Activated CD8-positive, alpha-beta memory T cell treated with anti-CD3 and anti-CD28 coated beads for 24 hours (primary cell): ENCODE results near the gene SLC6A3.

ENCODE experiments used
- DNase-seq: peaks from one replicate; pipeline ENCODE4 v3.0.0-alpha.2; 2020

Gene SLC6A3

GRCh38 chr5:1419476-1420210 is 25.6 kb downstream of the SLC6A3 start:
- no peak for DNase-seq

GRCh38 chr5:1418921-1419280 is 26.3 kb downstream of the SLC6A3 start:
- no peak for DNase-seq

- no peak for DNase-seq
These were observed 26.9 kb downstream of the SLC6A3 start for GRCh38 chr5:1418238-1418920.

- no peak for DNase-seq
These were observed 27.5 kb downstream of the SLC6A3 start for GRCh38 chr5:1417586-1418225.

GRCh38 chr5:1416856-1417469 is 28.3 kb downstream of the SLC6A3 start:
- DNase-seq: no peak

DNA sequence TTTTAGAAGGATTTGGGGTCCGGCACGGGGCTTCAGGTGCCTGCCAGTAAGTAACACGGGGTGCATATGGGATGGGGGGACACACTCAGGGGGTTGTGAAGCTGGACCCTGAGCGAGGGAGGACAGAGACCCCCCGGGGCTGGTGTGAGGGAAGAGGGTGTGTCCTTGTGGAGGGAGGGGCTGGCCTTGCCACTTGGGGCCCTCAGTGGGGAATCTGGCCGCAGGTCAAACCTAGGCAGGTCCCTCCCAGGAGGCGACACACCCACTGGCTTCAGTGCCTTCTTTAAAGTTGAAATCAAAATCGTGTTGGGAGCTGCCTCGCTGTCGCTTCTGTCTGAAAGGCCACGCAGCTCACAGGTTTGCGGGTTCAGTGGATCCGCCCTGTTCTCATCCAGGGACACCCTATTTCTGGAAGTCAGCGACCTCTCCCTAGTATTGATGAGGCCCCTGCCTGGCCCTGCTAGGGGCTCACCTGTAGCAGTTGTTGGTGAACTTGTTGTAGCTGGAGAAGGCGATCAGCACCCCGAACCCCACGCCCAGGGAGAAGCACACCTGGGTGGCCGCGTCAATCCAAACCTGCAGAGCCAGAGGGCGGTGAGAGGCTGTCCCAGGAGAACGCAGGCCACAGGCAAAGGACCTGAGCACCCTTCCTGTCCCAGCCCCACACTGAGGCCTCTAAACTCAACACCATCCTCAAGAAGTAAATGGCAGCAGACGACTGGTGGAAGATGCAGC is 29.4 kb downstream of the SLC6A3 start:
- no peak for DNase-seq

GRCh38 chr5:1415059-1415425 is 30.2 kb downstream of the SLC6A3 start:
- no peak for DNase-seq

DNA sequence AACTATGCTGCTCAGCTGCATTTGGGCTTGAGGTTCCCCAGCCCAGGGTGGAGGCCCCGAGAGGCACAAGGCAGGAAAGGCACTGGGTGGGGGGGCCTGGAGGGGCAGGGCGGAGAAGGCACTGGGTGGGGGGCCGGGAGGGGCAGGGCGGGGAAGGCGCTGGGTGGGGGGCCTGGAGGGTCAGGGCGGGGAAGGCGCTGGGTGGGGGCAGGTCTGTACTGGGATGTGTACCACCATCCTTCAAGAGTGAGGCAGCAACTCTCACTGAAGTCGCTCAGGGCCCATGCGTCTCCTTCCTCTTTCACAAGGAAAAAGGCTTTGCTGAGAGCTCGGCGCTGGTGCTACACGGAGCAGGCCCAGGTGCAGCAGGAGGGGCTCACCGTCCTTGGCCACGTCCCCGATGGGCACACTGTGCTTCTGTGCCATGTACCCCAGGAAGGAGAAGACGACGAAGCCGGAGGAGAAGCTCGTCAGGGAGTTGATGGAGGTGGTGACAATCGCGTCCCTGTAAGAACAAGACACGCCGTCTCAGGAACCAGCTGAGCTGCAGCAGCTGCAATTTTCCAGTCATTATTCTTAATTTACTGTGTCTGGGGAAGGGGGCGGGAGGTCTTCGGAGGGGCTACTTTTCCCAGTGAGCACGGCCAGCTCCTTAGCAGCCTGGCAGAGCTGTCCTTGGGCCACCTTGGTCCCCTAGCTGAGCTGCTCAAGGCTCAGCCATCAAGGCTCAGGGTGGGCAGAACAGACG is 30.8 kb downstream of the SLC6A3 start:
- no peak for DNase-seq

DNA sequence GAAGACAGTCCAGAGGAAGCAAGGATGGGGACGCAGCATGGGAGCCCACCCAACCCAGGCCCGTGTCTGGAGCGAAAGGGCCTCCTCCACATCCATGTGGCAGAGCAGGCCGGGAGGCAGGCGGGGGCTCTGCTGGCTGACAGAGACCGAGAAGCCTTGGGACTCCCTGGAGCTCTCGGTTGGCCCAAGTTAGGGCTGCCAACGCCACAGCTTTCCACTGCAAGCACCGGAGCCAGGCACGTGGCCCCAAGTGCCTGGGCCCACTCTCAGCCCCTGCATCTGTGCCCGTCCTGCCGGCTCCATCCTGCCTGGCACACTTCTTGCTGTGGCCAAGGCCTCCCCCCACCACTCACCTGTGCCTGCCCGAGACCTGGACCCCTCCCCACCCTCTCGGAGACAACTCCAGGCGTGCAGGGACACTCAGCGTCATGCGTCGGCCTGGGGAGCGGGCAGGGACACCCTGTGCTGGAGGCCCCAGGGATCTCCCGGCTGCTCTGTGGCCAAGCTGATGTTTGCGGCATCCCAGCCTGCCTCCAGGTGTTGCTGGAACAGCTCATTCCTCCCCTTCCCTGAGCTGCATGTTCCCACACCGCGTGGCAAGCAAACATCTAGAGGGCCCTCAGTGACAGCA is 31.5 kb downstream of the SLC6A3 start:
- no peak for DNase-seq

DNA sequence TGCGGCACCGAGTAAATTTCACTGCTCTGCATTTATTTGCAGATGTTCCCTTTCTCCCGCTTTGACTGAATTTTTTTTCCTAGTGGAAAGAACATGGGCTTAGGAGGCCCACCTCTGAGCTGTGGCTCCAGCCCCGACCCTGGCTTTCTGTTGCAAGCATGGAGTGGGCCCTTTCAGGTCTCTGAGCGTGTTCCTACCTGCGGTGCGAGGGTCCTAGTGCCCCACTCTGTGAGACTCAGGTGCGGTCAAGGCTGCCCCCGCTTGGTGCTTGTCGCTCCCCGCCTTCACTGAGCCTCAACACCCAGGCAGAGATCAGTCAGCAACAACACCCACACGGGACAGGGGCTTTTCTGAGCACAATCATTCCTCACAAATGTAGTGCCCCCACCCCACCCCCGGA is 32.0 kb downstream of the SLC6A3 start:
- DNase-seq: no peak

GRCh38 chr5:1412621-1413020 is 32.6 kb downstream of the SLC6A3 start:
- no peak for DNase-seq

GRCh38 chr5:1412163-1412562 is 33.1 kb downstream of the SLC6A3 start:
- no peak for DNase-seq

- DNase-seq: no peak
These were observed 34.1 kb downstream of the SLC6A3 start for GRCh38 chr5:1411099-1411498.

- DNase-seq: no peak
These were observed 34.9 kb downstream of the SLC6A3 start for GRCh38 chr5:1410156-1411014.

DNA sequence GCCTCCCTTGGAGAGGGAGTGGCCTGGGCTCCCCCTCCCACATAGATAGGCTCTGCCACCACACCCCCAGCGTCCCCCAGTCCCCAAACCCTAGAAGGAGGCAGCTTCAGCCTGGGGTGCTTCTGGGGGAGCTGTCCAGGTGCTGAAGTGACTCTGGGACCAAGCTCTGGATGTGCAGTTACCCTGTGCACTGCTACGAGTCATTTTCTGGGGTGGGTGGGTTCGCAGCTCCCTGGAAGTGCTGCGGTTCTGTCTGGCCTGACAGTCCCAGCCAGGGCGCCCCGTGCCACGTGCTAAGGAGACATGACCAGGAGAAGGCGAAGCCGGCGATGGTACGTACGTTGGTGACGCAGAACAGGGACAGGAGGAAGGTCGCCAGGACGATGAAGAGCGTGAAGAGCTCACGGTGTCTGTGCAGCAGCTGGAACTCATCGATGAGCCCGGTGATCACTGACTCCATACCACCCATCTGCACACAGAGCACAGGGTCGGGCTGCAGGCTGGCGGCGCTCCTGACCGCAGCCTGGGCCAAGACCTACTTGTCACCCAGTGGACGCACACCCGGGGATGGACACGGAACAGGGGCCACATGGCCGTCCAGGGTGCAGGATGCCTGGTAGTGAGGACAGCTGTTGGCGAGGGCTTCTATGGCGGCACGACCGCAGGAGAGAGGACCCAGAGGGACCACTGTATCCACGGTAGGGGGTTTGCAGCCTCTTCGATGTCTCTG is 35.7 kb downstream of the SLC6A3 start:
- DNase-seq: no peak

DNA sequence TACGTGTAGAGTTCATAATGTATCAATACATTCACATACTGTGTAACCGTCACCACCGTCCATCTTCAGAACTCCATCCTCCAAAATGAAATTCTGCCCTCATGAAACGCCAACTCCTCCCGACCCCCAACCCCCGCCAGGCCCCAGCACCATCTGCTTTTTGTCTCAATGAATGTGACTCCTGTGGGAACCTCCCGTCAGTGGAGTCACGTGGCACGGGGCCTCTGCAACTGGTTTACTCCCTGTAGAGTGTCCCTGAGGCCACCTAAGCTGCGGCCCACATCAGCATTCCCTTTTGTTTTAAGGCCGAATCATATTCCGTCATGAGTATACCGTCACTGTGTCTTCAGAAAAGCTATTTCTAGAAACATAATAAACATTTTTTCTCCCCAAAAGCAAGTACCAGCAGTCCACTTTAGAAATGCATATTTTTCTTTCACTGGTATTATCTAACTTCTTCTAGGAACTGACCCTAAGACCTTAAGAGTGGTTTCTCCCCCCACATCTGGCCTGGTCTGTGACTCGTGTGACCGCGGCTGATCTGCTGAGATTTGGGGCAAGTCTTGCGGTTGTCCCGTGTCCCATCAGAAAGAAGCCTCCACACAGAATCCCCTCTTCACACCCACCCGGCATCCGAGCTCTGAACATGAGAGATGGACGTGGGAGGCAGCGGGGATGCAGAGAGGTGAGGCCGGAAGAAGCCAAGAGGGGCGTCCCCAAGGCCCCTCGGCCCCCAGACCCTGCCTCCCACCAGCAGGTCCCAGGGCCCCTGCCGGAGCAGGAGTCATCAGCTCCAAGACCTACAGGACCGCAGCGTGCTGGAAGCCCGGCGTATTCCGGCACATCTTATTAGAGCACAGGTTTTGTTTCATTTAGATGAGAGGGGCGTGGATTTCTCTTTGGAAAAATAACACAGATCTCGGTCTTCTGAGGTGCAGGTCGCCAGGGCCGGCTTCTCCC is 38.3 kb downstream of the SLC6A3 start:
- DNase-seq: no peak

DNA sequence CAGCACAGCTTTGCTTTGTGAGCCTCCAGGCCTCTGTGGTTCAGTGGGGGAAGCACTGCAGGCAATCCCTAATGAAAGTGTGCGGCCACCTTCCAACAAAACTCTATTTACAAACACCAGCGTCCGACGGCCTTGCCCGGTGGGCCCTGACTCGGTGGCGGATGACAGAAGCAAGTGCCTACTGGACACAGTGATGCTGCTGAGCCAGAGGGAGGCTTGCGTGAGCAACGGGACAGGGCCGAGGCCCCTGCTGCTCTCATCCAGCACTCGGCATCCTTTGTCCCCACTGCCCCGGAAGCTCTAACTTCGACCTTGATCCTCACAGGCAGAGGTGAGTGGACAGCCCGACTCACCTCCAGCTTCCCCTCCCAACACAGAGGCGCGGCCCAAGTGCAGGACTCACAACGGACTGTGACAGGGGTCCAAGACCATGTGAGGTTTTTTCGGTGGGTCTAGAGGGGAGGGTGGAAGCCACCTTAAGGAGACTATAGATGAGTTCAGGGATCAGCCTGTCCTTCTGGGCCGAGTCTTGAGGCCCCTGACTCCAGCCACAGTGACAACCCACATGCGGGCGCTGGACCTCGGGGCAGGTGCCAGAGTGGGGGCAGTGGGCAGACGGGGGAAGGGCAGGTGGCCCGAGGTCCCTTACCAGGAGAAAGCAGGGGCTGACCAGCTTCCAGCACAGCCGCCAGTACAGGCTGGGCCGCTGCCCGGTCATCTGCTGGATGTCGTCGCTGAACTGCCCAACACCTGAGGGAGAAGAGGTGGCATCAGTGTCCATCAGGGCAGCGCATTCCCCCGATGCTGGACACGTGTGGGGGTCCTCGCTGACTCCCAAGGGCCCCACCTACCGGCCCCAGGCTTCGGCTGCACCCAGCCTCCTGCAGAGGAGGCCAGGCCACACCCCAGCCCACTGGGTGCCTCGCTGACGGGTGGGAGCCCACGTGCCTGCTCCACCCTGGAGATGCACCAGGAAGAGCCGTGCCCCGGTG is 39.4 kb downstream of the SLC6A3 start:
- no peak for DNase-seq

DNA sequence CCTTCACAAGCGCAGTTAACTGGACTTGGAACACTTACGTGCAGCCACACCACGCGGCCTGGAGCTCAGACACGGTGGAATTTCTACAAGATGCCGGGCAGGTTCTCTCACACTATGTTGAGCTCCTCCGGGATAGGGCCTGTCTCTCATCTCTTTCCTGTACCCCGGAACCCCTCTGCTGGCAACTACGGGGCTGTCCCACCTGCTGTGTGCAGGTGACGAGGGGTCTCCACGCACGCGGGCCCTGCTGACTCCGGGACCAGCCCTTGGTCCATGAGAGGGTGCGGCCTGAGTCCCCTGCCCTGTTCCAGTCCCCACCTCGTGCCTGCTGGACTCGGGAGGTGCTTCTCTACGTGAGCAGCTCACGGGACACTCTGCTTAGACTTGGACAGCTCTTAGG is 40.1 kb downstream of the SLC6A3 start:
- DNase-seq: no peak
